LNCaP clone FGC (cell line): Measurements from ENCODE around the gene KANSL1L.

Experiments used
- DNase-seq: peaks from one replicate; pipeline ENCODE4 v3.0.0-alpha.2; 2011; ENCODE audit warnings: low read depth
- H3K4me3 ChIP-seq: 2 replicates; pipeline ENCODE4 v1.5.1; 2011; ENCODE audit warnings: mild to moderate bottlenecking, low read depth, low read length, control low read depth
- CTCF ChIP-seq: IDR thresholded peaks from 2 replicates; pipeline ENCODE4 v1.5.1; 2012; ENCODE audit warnings: mild to moderate bottlenecking; ENCODE audit not compliant: control insufficient read depth, insufficient read depth; ENCODE audit errors: extremely low read depth

The KANSL1L gene

GRCh38 chr2:210086292-210086691 is 84.9 kb downstream of the KANSL1L start:
- H3K4me3 ChIP-seq, result no peak overlapping the region
- no peak for TF ChIP-seq CTCF
- no peak for DNase-seq

- no peak overlapping the region for H3K4me3 ChIP-seq
- DNase-seq, result peak; percentile 26
- peak; percentile 55 for TF ChIP-seq CTCF
These were observed 98.2 kb downstream of the KANSL1L start for GRCh38 chr2:210072922-210073509.

GRCh38 chr2:210072493-210072892 is 98.7 kb downstream of the KANSL1L start:
- TF ChIP-seq CTCF, result no peak
- no peak for DNase-seq
- no peak overlapping the region for H3K4me3 ChIP-seq

- no peak for DNase-seq
- no peak for TF ChIP-seq CTCF
- no peak overlapping the region for H3K4me3 ChIP-seq
These were observed 107.9 kb downstream of the KANSL1L start for GRCh38 chr2:210063306-210063705.

- TF ChIP-seq CTCF, result no peak
- DNase-seq, result no peak
These were observed 115.4 kb downstream of the KANSL1L start for GRCh38 chr2:210055825-210056224.

GRCh38 chr2:210054696-210055095 is 116.5 kb downstream of the KANSL1L start:
- TF ChIP-seq CTCF, result no peak
- no peak for DNase-seq

More at GRCh38 chr2:210055825-210056224, 115.4 kb downstream of the KANSL1L start:
- no peak overlapping the region for H3K4me3 ChIP-seq

GRCh38 chr2:210050885-210051284 is 120.3 kb downstream of the KANSL1L start:
- no peak for TF ChIP-seq CTCF
- H3K4me3 ChIP-seq, result no peak overlapping the region
- DNase-seq, result no peak

More at GRCh38 chr2:210054696-210055095, 116.5 kb downstream of the KANSL1L start:
- no peak overlapping the region for H3K4me3 ChIP-seq
